Measurements from ENCODE around the gene RAI1. TPM values are rescaled to one million over a fixed set of nuclear protein-coding genes. Genes with fewer than 3 reads are reported as not detected.
A peak's percentile ranks its signal among the peaks of the same experiment; 100 is the strongest.

RAI1 gene
- total RNA-seq, 2 experiments from 2014 or later: 16.7 TPM

- H3K4me3 Mint-ChIP-seq: no peak overlapping the region
- ChIA-PET CTCF (interaction anchor here (1.1 to 1.7 kb wide), 2 partner anchors 51 to 110 kb away, joined by 3 to 5 read pairs; no protein-coding TSS in a partner anchor), POLR2A (interaction anchor here (0.9 to 1.6 kb wide), 7 partner anchors 9 to 127 kb away, joined by 3 to 5 read pairs (median 3); no protein-coding TSS in a partner anchor)
- DNase-seq: peak; percentile 39
- H3K9me3 Mint-ChIP-seq: no peaks in the 10 kb centered on the region
- H3K27me3 Mint-ChIP-seq: no peaks in the 10 kb centered on the region
- peaks cover 32% of the 10 kb centered on the region for H3K36me3 Mint-ChIP-seq (ENCODE audit: low read depth)
- H3K27ac Mint-ChIP-seq: peak overlapping the region; percentile 51
- peaks cover 19% of the 10 kb centered on the region for H3K4me1 Mint-ChIP-seq
These were observed 127.6 kb downstream of the RAI1 start for GRCh38 chr17:17808706-17809432.

DNA sequence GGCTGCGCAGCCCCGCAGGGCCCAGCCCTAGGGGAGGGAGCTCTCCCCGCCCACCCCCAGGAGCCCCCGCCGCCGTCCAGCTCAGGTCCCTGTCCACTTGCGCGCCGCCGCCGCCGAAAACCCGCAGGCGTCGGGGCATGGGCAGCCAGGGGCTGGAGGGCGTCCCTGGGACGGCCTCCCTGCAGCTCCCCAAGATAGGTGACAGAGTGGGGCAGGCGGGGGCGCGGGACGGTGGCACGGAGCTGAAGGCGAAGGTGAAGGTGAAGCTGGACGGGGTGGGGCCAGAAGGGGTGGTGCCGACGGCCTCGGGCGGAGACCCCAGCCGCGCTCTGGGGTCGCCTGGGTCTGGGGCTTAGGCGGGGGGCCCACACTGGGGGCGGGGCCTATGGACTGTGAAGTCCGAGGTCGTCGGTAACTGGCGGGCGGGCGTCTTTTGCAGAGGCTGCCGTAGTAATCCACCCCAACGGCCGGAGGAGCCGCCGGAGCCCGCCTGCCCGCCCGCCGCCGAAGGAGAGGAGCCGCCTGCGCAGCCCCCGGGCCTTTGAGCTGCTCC lies 128.3 kb downstream of the RAI1 start:
- Mint-ChIP-seq H3K27ac (no peak overlapping the region), H3K4me3 (no peak overlapping the region), H3K36me3 (ENCODE audit: low read depth) (peaks cover 33% of the 10 kb centered on the region), H3K9me3 (no peaks in the 10 kb centered on the region), H3K27me3 (no peaks in the 10 kb centered on the region), H3K4me1 (peaks cover 19% of the 10 kb centered on the region)
- DNase-seq: no peak
- CTCF ChIA-PET: interaction anchor here (1.7 kb wide), 1 partner anchor 51 kb away, joined by 5 read pairs; no protein-coding TSS in a partner anchor
- POLR2A ChIA-PET: interaction anchor here (1.0 to 1.6 kb wide), 4 partner anchors 8 to 128 kb away, joined by 3 to 5 read pairs (median 4); no protein-coding TSS in a partner anchor

GRCh38 chr17:17810084-17810894 lies 129.0 kb downstream of the RAI1 start:
- H3K4me1 Mint-ChIP-seq: peaks cover 19% of the 10 kb centered on the region
- DNase-seq: no peak
- H3K27ac Mint-ChIP-seq: no peak overlapping the region
- H3K4me3 Mint-ChIP-seq: no peak overlapping the region
- peaks cover 38% of the 10 kb centered on the region for H3K36me3 Mint-ChIP-seq (ENCODE audit: low read depth)
- CTCF ChIA-PET: interaction anchor here (1.9 to 6.4 kb wide), 3 partner anchors 11 to 49 kb away, joined by 5 to 89 read pairs (median 24); no protein-coding TSS in a partner anchor
- no peaks in the 10 kb centered on the region for H3K27me3 Mint-ChIP-seq
- no peaks in the 10 kb centered on the region for H3K9me3 Mint-ChIP-seq
- POLR2A ChIA-PET: interaction anchor here (1.2 kb wide), 1 partner anchor 8 kb away, joined by 3 read pairs; no protein-coding TSS in a partner anchor

DNA sequence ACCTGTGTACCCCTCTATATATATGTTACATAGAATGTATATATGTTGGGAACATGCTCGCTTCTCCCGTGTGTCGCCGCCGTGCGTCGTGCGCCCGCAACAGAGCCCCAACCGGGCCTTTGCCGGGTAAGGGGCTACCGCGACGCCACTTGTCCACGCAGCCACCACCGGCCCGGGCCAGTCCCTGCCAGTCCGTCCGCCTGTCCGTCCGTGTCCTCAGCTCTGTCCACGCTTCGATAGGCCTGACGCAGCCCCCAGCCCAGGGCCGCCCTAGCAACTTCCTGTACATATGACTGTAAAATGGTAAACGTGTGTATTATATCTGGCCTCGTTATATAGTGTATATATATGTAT lies 129.6 kb downstream of the RAI1 start:
- ChIA-PET CTCF (interaction anchor here (0.8 to 6.4 kb wide), 6 partner anchors 10 to 147 kb away, joined by 4 to 89 read pairs (median 5); partner anchors contain the start of gene SREBF1), POLR2A (interaction anchor here (1.2 to 1.9 kb wide), 2 partner anchors 10 to 26 kb away, joined by 5 to 6 read pairs; partner anchors contain the start of gene SREBF1)
- no peak overlapping the region for H3K27ac Mint-ChIP-seq
- H3K36me3 Mint-ChIP-seq (ENCODE audit: low read depth): peaks cover 41% of the 10 kb centered on the region
- no peak overlapping the region for H3K4me3 Mint-ChIP-seq
- H3K9me3 Mint-ChIP-seq: no peaks in the 10 kb centered on the region
- H3K27me3 Mint-ChIP-seq: no peaks in the 10 kb centered on the region
- H3K4me1 Mint-ChIP-seq: peaks cover 21% of the 10 kb centered on the region
- no peak for DNase-seq

GRCh38 chr17:17811381-17812210 lies 130.3 kb downstream of the RAI1 start:
- ChIA-PET CTCF (interaction anchor here (0.7 to 6.4 kb wide), 9 partner anchors 10 to 147 kb away, joined by 3 to 89 read pairs (median 5); partner anchors contain the start of gene SREBF1), POLR2A (interaction anchor here (0.8 to 1.9 kb wide), 4 partner anchors 9 to 49 kb away, joined by 3 to 6 read pairs (median 4); partner anchors contain the start of gene SREBF1)
- Mint-ChIP-seq H3K36me3 (ENCODE audit: low read depth) (peaks cover 42% of the 10 kb centered on the region), H3K27ac (peak overlapping the region; percentile 10), H3K4me1 (peaks cover 21% of the 10 kb centered on the region), H3K9me3 (no peaks in the 10 kb centered on the region), H3K4me3 (no peak overlapping the region), H3K27me3 (no peaks in the 10 kb centered on the region)
- no peak for DNase-seq

DNA sequence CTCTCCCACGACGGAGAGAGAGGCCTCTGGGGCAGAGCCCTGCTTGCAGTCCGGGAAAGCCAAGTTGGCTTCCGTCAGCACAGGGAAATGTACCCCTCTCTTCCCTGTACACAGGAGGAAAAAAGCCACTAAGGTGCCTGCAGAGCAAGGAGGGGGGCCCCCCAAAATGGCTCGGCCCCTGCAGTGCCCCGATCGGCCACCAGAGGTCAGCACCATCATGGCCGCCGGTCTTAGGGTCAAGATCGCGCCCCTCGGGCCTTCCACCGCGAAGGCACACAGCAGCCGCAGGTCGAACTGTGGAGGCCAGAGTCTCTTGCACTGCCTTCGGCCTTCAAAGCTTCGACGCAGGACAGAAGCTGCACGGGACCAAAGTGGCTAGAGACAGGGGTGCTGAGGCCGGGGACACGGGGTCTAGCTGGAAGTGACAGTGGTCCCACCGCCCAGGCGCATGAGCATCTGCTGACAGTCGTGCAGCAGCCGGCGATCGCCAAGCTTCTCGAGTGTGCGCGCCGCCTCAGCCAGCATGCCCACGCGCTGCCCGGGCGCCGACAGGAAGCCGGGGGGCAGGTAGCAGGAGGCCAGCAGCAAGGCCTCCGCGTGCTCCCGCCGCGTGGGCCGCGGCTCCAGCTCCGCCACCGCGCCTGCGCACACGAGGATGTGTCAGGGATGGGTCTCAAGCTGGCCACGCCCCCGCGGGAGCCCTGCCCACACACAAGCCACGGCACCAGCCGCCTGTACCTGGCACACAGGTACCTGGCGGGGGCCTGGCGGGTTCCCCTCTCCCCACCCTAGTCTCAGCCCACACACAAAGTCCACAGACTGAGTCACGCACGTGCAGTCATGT lies 131.2 kb downstream of the RAI1 start:
- Mint-ChIP-seq H3K27me3 (no peaks in the 10 kb centered on the region), H3K27ac (no peak overlapping the region), H3K4me3 (no peak overlapping the region), H3K9me3 (no peaks in the 10 kb centered on the region), H3K4me1 (peaks cover 21% of the 10 kb centered on the region), H3K36me3 (ENCODE audit: low read depth) (peaks cover 49% of the 10 kb centered on the region)
- DNase-seq: peak; percentile 59
- ChIA-PET CTCF (interaction anchor here (0.6 to 6.4 kb wide), 13 partner anchors 9 to 1437 kb away, joined by 3 to 89 read pairs (median 4); partner anchors contain the start of gene SREBF1), POLR2A (interaction anchor here (0.7 to 2.7 kb wide), 5 partner anchors 8 to 48 kb away, joined by 3 to 13 read pairs (median 5); partner anchors contain the start of gene SREBF1)

- ChIA-PET POLR2A (interaction anchor here (0.7 to 2.7 kb wide), 5 partner anchors 10 to 41 kb away, joined by 3 to 13 read pairs (median 6); partner anchors contain the start of gene SREBF1), CTCF (interaction anchor here (0.6 to 6.4 kb wide), 9 partner anchors 8 to 1438 kb away, joined by 3 to 89 read pairs (median 4); no protein-coding TSS in a partner anchor)
- H3K27me3 Mint-ChIP-seq: no peaks in the 10 kb centered on the region
- H3K27ac Mint-ChIP-seq: no peak overlapping the region
- peaks cover 51% of the 10 kb centered on the region for H3K36me3 Mint-ChIP-seq (ENCODE audit: low read depth)
- peaks cover 21% of the 10 kb centered on the region for H3K4me1 Mint-ChIP-seq
- H3K9me3 Mint-ChIP-seq: no peaks in the 10 kb centered on the region
- H3K4me3 Mint-ChIP-seq: no peak overlapping the region
- no peak for DNase-seq
These were observed 131.9 kb downstream of the RAI1 start for GRCh38 chr17:17813055-17813724.

DNA sequence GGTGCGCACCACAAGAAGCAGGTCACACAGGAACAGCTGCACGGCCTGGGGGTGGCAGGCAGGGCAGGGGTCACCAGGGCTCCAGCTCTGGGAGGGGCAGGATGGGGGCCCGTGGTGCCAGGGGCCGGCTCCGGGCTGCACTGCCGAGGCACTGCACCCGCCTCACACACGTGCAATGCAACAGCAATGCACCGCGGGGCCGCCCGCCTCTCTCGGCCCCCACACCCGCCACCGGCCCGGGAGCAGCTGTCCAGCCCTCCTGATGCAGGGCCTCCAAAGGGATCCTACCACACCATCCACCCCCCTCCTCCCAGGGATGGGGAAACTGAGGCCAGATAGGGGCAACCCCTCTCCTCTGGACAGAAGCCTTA lies 132.5 kb downstream of the RAI1 start:
- H3K27ac Mint-ChIP-seq: no peak overlapping the region
- POLR2A ChIA-PET: interaction anchor here (1.9 to 2.7 kb wide), 3 partner anchors 9 to 40 kb away, joined by 5 to 13 read pairs (median 10); partner anchors contain the start of gene SREBF1

DNA sequence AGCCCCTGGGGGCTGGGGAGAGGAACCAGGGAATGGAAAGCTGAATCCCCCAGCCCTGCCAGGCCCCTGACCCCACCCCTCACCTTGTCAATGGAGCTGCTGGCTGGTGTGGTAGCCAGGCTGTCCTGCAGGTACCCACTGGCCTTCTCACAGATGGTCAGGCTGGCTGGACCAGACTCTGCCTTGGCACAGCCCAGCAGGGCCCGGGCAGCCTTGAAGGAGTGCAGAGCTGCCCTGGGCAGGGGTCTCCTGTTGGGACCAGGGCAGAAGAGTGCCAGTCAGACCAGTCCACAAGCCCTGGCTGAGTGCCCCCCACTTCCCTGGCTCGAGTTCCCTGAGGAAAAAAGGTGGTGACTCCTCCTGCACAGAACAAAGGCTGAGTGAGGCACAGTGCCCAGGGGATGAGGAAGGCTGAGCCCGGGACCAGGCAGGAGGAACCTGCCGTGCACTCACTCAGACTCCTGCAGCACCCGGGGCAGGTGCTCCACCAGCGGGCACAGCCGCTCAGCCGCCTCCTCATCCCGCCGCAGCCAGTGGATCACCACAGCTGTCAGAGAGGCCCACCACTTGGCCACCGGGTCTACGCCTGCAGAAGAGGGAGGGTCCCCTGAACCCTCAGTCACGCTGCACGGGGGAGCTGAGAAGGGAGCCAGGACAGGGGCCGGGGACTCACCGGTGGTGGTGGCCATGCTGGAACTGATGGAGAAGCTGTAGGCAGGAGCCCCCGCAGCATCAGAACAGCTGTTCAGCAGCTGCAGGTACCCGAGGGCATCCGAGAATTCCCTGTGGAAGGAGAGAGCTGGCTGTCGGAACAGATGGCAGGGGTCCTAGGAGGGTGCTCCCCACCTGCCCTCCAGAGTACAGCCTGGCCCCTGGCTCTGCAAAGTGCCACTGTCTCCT lies 133.2 kb downstream of the RAI1 start:
- Mint-ChIP-seq H3K4me1 (peaks cover 22% of the 10 kb centered on the region), H3K36me3 (ENCODE audit: low read depth) (peaks cover 60% of the 10 kb centered on the region), H3K4me3 (no peak overlapping the region), H3K27me3 (no peaks in the 10 kb centered on the region), H3K9me3 (no peaks in the 10 kb centered on the region), H3K27ac (no peak overlapping the region)
- ChIA-PET POLR2A (interaction anchor here (1.9 to 2.7 kb wide), 4 partner anchors 8 to 39 kb away, joined by 5 to 13 read pairs (median 11); partner anchors contain the start of gene SREBF1), CTCF (interaction anchor here (0.6 to 6.4 kb wide), 3 partner anchors 7 to 101 kb away, joined by 3 to 89 read pairs (median 24); no protein-coding TSS in a partner anchor)
- no peak for DNase-seq

More for the DNA sequence above, 132.5 kb downstream of the RAI1 start:
- Mint-ChIP-seq H3K27me3 (no peaks in the 10 kb centered on the region), H3K9me3 (no peaks in the 10 kb centered on the region), H3K4me1 (peaks cover 21% of the 10 kb centered on the region), H3K36me3 (ENCODE audit: low read depth) (peaks cover 54% of the 10 kb centered on the region), H3K4me3 (no peak overlapping the region)
- CTCF ChIA-PET: interaction anchor here (0.6 to 6.4 kb wide), 5 partner anchors 8 to 102 kb away, joined by 3 to 89 read pairs (median 6); no protein-coding TSS in a partner anchor
- DNase-seq: no peak

DNA sequence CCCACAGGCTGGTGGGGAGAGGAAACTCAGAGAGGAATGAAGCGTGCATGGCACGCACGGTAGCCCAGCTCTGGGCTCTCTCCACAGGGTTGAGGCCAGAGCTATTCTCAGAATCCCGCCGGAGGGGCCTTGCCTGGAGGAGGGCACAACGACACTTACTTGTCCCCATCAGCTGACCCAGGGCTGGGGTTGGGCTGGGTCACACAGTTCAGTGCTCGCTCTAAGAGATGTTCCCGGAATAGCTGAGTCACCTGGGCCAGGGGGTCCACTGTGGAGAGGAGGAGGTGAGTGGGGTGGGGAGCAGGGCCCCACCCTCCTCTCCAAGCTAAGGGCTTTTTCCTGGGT lies 133.8 kb downstream of the RAI1 start:
- peaks cover 66% of the 10 kb centered on the region for H3K36me3 Mint-ChIP-seq (ENCODE audit: low read depth)
- no peak overlapping the region for H3K4me3 Mint-ChIP-seq
- DNase-seq: no peak
- no peak overlapping the region for H3K27ac Mint-ChIP-seq
- H3K27me3 Mint-ChIP-seq: no peaks in the 10 kb centered on the region
- peaks cover 28% of the 10 kb centered on the region for H3K4me1 Mint-ChIP-seq
- H3K9me3 Mint-ChIP-seq: no peaks in the 10 kb centered on the region
- CTCF ChIA-PET: interaction anchor here (6.4 kb wide), 1 partner anchor 44 kb away, joined by 89 read pairs; no protein-coding TSS in a partner anchor
- POLR2A ChIA-PET: interaction anchor here (0.7 to 2.7 kb wide), 6 partner anchors 8 to 40 kb away, joined by 4 to 13 read pairs (median 8); partner anchors contain the start of gene SREBF1
